NCI-H748 (cell line): ENCODE measurements around the gene PROKR2.

Source experiments
- DNase-seq: peaks from one replicate; lab custom pipeline; 2025; ENCODE audit not compliant: unreplicated experiment; lab: John Stamatoyannopoulos, UW

Gene PROKR2

DNA sequence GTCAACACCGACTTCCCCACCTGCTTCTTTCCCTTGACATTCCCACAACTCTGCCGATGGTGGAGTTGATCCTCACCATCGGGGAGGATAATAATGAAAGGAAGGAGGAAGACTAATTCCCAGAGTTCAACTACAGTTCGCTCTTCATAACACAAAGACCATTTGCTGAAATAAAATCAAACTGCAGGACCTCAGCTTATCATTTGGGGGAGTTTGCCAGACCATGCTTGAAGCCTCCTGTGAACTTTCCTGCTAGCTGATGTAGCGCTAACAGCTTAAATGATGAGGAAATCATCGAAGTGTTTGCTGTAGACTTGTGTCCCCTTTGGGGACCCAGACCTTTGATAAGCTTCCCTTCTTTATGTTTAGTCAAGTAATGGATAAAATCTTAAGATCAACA is 26.2 kb downstream of the PROKR2 start:
- no peak for DNase-seq

- DNase-seq: no peak
These were observed 34.2 kb downstream of the PROKR2 start for GRCh38 chr20:5282561-5282960.

GRCh38 chr20:5279661-5280060 is 37.1 kb downstream of the PROKR2 start:
- no peak for DNase-seq

DNA sequence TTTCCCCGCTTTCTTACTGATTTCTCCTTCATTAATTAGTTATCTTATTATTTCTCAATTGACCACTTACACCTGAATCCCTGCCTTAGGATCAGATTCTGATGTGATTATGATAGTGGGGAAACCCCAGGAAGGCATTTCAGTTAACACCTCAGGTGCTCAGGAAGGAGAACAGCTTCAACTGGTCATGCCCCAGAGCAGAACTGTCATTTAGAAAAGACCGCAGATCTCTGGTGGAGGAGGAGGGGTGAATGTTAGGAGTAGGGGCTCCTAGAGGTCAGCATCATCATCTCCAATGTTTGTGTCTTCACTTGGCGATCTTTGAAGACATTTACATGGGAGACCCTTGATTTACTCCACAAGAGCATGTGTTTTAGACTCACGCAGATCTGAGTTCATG is 44.5 kb downstream of the PROKR2 start:
- DNase-seq: no peak

GRCh38 chr20:5270603-5271002 is 46.2 kb downstream of the PROKR2 start:
- DNase-seq: no peak

GRCh38 chr20:5268449-5268848 is 48.3 kb downstream of the PROKR2 start:
- no peak for DNase-seq

GRCh38 chr20:5267092-5267491 is 49.7 kb downstream of the PROKR2 start:
- DNase-seq: no peak
